ENCODE results near the gene MRGPRD. TPM values are rescaled to one million over a fixed set of nuclear protein-coding genes. Genes with fewer than 3 reads are reported as not detected.

The MRGPRD gene
- total RNA-seq, 8 experiments from 2014 or later = 0.21 TPM; not detected in 7

- peaks cover 0 to 3% of the 10 kb centered on the region in 2 donors for H3K4me1 ChIP-seq (replicated peaks in 1 of 2)
- ATAC-seq (replicated peaks in 6 of 8) = peak; percentile 3 to 90 (median 53)
- no peak overlapping the region for H3K27ac ChIP-seq
- no peak overlapping the region for H3K4me3 ChIP-seq
- 10 to 100% (median 52%) methylated on average over 1 to 19 of the region's 30 CpGs; no CpG with 5 or more reads in 1 of the 10 experiments for WGBS, 10 experiments
- in situ Hi-C loops (cut with MboI; ENCODE audit: low pct_unique_long_range_greater_than_20kb in 2 of 9, low sequenced_read_pairs in 9 of 9, unreplicated experiment in 9 of 9) = no loop called here
Measured at GRCh38 chr11:68954836-68955606, 25.8 kb downstream of the MRGPRD start.

GRCh38 chr11:68950762-68951161 lies 30.0 kb downstream of the MRGPRD start:
- no peak overlapping the region for H3K27ac ChIP-seq
- no peak overlapping the region for H3K4me3 ChIP-seq
- 0 to 100% (median 37%) methylated on average over 1 to 4 of the region's 9 CpGs; no CpG with 5 or more reads in 2 of the 10 experiments for WGBS, 10 experiments
- peaks cover 3 to 7% of the 10 kb centered on the region in 2 donors for H3K4me1 ChIP-seq (replicated peaks in 1 of 2)
- peak in 6 of 8 experiments; percentile 8 to 50 (median 22) for ATAC-seq (replicated peaks in 6 of 8)
- in situ Hi-C loops (cut with MboI; ENCODE audit: low pct_unique_long_range_greater_than_20kb in 2 of 9, low sequenced_read_pairs in 9 of 9, unreplicated experiment in 9 of 9) = no loop called here

DNA sequence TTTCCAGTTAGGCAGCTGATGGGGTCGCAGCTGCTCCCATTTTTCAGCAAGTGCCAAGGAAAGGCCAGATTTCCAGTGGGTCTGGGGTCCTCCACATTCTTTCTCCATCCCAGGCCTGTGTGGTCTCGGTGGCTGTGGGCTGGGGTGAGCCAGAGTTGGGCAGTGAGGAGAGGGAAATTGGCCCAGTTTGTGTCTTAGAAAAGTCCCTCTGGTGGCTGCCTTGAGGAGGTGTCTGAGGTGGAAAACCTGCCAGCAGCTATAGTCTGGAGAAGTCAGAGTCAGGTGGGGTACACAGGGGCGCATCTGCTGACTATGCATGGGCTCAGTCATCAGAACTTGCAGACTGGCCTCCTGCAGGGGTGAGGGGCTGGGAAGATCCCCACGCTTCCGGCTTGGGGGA lies 30.5 kb downstream of the MRGPRD start:
- WGBS, 10 experiments = 7 to 88% (median 55%) methylated on average over 1 to 4 of the region's 5 CpGs; no CpG with 5 or more reads in 2 of the 10 experiments
- in situ Hi-C loops (cut with MboI; ENCODE audit: low pct_unique_long_range_greater_than_20kb in 2 of 9, low sequenced_read_pairs in 9 of 9, unreplicated experiment in 9 of 9) = no loop called here
- Histone ChIP-seq H3K27ac (no peak overlapping the region), H3K4me1 (replicated peaks in 1 of 2) (peaks cover 0 to 7% of the 10 kb centered on the region in 2 donors), H3K4me3 (no peak overlapping the region)
- peak; percentile 17 to 78 (median 40) for ATAC-seq (replicated peaks in 6 of 8)

- Histone ChIP-seq H3K4me1 (replicated peaks in 1 of 2) (peaks cover 0 to 7% of the 10 kb centered on the region in 2 donors), H3K4me3 (no peak overlapping the region), H3K27ac (no peak overlapping the region)
- in situ Hi-C loops (cut with MboI; ENCODE audit: low pct_unique_long_range_greater_than_20kb in 2 of 9, low sequenced_read_pairs in 9 of 9, unreplicated experiment in 9 of 9) = no loop called here
- ATAC-seq (replicated peaks in 6 of 8) = peak in 4 of 8 experiments; percentile 38 to 81 (median 68)
- WGBS, 10 experiments = 0 to 100% (median 92%) methylated on average over 1 to 12 of the region's 17 CpGs; no CpG with 5 or more reads in 5 of the 10 experiments
Measured at GRCh38 chr11:68948935-68949334, 31.9 kb downstream of the MRGPRD start.

DNA sequence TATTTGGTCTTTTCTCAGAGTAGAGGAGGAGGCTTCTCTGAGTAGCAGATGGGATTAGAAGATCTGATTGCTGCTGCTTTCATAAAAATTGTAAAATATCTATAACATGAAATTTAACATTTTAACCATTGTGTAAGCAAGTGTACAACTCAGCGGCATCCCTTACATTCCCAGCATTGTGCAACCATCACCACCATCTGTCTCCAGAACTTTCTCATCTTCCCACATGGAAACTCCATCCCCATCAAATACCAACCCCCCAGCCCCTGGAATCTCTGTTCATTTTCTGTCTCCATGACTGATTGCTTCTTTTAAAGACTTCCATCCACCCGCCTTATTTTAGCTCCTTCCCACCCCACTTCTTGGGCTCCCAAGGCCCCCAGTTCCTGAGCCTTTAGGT lies 32.3 kb downstream of the MRGPRD start:
- Histone ChIP-seq H3K4me3 (no peak overlapping the region), H3K4me1 (replicated peaks in 1 of 2) (peaks cover 0 to 7% of the 10 kb centered on the region in 2 donors), H3K27ac (no peak overlapping the region)
- no peak for ATAC-seq (replicated peaks in 6 of 8)
- in situ Hi-C loops (cut with MboI; ENCODE audit: low pct_unique_long_range_greater_than_20kb in 2 of 9, low sequenced_read_pairs in 9 of 9, unreplicated experiment in 9 of 9) = no loop called here
- WGBS, 10 experiments = 0 to 100% (median 70%) methylated on average over 1 to 2 of the region's 2 CpGs; no CpG with 5 or more reads in 5 of the 10 experiments

DNA sequence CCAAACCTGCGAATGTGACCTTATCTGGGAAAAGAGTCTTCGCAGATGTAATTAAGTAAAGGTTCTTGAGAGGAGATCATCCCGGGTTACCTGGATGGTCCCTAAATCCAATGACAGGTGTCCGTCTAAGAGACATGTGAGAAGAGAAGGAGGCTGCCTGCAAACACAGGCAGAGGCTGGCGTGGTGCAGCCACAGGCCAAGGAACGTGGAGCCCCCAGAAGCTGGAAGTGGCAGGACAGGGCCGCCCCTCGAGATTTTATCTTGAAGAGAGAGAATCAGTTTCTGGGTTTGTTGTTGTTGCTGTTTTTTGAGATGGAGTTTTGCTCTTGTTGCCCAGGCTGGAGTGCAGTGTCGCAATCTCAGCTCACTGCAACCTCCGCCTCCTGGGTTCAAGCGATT lies 33.6 kb downstream of the MRGPRD start:
- Histone ChIP-seq H3K27ac (no peak overlapping the region), H3K4me3 (no peak overlapping the region), H3K4me1 (replicated peaks in 1 of 2) (peaks cover 0 to 7% of the 10 kb centered on the region in 2 donors)
- 72 to 100% (median 94%) methylated on average over 1 to 6 of the region's 11 CpGs; no CpG with 5 or more reads in 1 of the 10 experiments for WGBS, 10 experiments
- in situ Hi-C loops (cut with MboI; ENCODE audit: low pct_unique_long_range_greater_than_20kb in 2 of 9, low sequenced_read_pairs in 9 of 9, unreplicated experiment in 9 of 9) = no loop called here
- ATAC-seq (replicated peaks in 6 of 8) = no peak

DNA sequence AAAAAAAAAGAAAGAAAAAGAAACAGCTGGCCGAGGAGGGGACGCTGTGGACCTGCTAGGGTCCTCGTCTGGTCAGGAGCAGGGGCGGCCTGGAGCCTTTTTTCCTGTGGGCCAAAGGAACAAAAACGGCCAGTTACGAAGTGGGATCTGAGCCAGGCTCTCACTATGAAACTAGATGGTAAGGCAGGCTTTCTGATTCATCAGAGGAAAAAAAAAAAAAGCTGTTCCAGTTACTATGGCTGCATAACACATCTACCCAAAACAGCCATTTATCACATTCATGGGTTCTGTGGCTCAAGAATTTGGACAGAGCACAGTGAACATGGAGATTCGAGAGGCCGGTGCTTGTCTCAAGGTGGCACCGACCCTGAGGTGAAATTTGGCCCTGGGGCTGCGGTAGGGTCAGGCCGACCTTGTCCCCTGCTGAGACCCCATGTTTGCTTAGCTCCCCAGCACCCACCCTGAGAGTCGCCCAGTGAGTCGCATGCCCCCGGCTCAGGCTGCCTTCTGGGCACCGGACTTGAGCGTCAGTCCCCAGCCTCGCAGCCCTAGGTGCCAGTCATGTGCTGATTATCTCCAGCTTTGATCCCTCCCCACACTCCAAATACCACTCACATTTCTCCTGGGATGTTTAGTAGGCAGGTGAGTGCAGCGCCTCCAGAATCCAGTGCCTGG lies 34.2 kb downstream of the MRGPRD start:
- WGBS, 10 experiments = 50 to 92% (median 80%) methylated on average over 1 to 14 of the region's 18 CpGs; no CpG with 5 or more reads in 3 of the 10 experiments
- peak in 4 of 8 experiments; percentile 56 to 88 (median 72) for ATAC-seq (replicated peaks in 6 of 8)
- in situ Hi-C loops (cut with MboI; ENCODE audit: low pct_unique_long_range_greater_than_20kb in 2 of 9, low sequenced_read_pairs in 9 of 9, unreplicated experiment in 9 of 9) = no loop called here
- no peak overlapping the region for H3K27ac ChIP-seq
- no peak overlapping the region for H3K4me3 ChIP-seq
- H3K4me1 ChIP-seq (replicated peaks in 1 of 2) = peaks cover 0 to 7% of the 10 kb centered on the region in 2 donors

DNA sequence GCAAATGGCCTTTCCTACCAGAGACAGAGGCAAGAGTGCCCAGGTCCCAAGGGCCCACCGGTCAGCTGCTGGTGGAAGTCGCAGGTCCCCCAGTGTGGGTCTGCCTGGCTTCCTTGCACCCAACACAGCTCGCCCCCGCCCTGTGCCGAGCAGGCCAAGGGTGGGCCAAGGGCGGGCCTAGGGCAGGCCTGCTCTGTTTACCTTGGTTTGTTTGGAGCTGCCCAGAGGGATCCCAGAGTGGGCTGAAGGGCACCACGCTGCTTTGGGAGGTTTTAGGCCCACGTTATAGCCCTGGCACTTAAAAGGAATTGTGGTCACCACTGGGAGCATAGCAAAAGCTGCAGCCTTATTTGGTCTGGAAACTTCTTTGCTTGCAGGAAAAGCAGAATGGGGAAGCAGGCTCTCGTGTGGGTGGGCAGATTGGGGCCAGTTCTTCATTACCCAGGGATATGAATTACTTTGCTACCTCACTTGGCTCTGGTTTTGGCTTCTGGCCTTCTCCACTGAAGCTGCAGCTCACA lies 38.0 kb downstream of the MRGPRD start:
- in situ Hi-C loops (cut with MboI; ENCODE audit: low pct_unique_long_range_greater_than_20kb in 2 of 9, low sequenced_read_pairs in 9 of 9, unreplicated experiment in 9 of 9) = no loop called here
- peaks cover 0 to 2% of the 10 kb centered on the region in 2 donors for H3K4me1 ChIP-seq (replicated peaks in 1 of 2)
- H3K27ac ChIP-seq = no peak overlapping the region
- 43 to 83% (median 79%) methylated on average over 1 to 9 of the region's 9 CpGs; no CpG with 5 or more reads in 5 of the 10 experiments for WGBS, 10 experiments
- no peak for ATAC-seq (replicated peaks in 6 of 8)
- no peak overlapping the region for H3K4me3 ChIP-seq

DNA sequence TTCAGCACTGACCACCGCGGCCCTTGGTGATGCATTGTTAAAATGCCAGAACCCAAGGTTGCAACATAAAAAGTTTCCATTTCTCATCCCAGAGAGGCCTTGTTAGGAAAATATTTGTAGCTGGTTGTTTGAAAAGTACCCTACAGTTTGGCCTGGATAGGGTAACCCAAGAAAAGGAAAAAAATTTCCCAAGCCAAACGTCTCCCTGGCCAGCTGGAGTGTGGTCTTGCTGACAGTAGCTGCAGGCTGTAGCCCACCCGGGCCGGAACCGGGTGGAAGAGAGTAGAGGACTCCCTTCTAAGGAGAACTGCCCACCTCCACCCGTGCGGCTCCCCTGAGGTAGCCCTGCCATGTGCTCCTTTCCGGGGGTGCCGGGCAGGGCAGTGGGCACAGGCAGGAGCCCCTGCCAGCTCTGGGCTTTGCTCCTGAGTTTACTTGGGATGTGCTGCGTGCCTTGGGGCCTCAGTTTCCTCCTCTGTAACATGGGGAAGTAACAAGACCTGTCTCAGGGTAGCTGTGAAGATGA lies 38.6 kb downstream of the MRGPRD start:
- in situ Hi-C loops (cut with MboI; ENCODE audit: low pct_unique_long_range_greater_than_20kb in 2 of 9, low sequenced_read_pairs in 9 of 9, unreplicated experiment in 9 of 9) = no loop called here
- no peak for ATAC-seq (replicated peaks in 6 of 8)
- no peak overlapping the region for H3K27ac ChIP-seq

DNA sequence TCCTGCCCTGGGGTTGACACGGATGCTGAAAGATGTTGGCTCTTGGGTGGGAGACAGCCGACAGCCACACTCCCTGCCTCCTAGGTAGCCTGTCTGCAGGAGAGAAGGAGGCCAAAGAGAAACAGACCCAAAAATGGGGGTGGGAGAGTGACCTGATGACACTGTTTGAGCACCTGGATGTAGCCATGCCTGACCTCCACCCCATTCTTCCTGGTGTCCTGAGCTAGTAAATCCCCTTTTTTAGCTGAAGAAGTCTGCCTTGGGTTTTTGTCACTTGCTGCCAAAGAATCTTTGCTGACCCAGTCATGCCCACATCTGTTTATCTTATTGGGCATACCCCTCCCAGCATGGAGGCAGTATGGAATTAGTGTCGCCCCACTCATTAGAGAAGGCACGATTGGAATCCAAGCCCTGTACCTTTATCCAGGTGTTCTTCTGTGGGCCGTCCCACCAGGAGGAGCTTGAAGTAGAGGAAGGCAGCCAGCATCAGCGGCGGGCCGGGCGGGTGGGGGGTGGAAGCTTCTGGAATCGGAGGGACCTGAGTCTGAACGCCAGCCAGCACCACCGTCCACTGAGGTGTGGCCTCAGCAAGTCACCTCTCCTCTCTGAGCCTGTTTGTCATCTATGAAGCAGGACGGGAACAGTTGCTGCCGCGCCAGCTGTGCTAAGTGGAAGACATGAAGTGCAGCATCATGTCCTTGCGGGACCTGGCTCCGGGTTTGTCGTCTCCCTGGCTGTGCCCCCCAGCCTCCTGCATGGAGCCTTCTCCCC lies 39.3 kb downstream of the MRGPRD start:
- WGBS, 10 experiments = 70 to 100% (median 93%) methylated on average over 1 to 4 of the region's 18 CpGs; no CpG with 5 or more reads in 4 of the 10 experiments
- Histone ChIP-seq H3K27ac (no peak overlapping the region), H3K4me1 (replicated peaks in 1 of 2) (no peaks in the 10 kb centered on the region), H3K4me3 (no peak overlapping the region)
- no peak for ATAC-seq (replicated peaks in 6 of 8)
- in situ Hi-C loops (cut with MboI; ENCODE audit: low pct_unique_long_range_greater_than_20kb in 2 of 9, low sequenced_read_pairs in 9 of 9, unreplicated experiment in 9 of 9) = no loop called here

More for the DNA sequence above, 38.6 kb downstream of the MRGPRD start:
- Histone ChIP-seq H3K4me1 (replicated peaks in 1 of 2) (no peaks in the 10 kb centered on the region), H3K4me3 (no peak overlapping the region)
- WGBS, 10 experiments = 21 to 100% (median 92%) methylated on average over 2 to 6 of the region's 11 CpGs; no CpG with 5 or more reads in 5 of the 10 experiments

DNA sequence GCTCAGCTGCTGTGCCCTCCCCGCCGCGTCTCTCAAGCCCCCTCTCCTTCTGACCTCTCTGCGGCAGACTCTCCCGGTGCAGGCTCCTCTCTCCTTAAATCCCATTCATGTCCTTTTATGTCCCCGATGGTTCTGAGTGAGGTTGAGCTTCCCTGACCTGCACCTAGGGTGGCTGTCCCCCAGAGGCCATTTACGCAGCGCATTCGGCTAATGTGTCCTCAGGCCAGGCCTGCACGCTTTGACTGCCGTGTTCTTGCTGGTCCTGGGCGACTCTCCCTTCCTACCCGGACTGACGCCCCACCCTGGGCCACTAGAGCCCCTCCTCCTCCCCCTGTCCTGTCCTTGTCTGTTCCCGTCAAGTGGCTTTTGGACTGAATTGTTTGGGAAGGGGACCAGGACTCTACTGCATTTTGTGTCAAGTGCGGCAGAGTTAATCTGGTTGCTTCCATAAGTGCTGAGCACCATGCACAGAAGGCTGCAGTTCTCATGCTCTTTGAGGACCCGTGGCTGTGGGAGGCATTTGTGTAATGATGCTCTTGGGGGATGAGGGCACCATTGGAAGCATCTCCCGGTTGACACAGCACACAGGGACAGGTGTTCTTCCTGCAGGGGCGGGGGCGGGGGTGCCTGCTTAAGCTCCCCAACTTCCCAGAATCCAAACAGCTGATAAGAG lies 40.0 kb downstream of the MRGPRD start:
- no peak overlapping the region for H3K4me3 ChIP-seq
- 60 to 100% (median 84%) methylated on average over 1 to 3 of the region's 20 CpGs; no CpG with 5 or more reads in 6 of the 10 experiments for WGBS, 10 experiments
- no peak overlapping the region for H3K27ac ChIP-seq
- ATAC-seq (replicated peaks in 6 of 8) = no peak
- in situ Hi-C loops (cut with MboI; ENCODE audit: low pct_unique_long_range_greater_than_20kb in 2 of 9, low sequenced_read_pairs in 9 of 9, unreplicated experiment in 9 of 9) = no loop called here
- H3K4me1 ChIP-seq (replicated peaks in 1 of 2) = no peaks in the 10 kb centered on the region
